ENCODE results near the gene MTA1.

The MTA1 gene

DNA sequence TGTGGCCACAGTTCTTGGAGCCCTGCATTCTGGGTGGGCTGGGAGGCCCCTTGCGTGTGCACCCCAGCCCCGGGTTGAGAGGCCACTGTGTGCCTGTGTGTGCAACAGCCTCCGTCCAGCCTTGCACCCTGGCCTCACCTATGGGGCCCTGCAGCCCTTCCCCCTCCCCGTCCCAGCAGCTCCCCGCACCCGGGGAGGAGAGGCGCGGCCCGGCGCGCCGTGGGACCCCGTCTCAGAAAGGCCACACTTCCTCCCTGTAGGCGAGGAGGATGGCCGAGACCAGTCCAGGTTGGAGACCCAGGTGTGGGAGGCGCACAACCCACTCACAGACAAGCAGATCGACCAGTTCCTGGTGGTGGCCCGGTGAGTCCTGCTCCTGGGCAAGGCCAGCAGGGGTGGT, 38.4 kb downstream of the MTA1 start:
- in situ Hi-C loops (cut with MboI; ENCODE audit: low sequenced_read_pairs) = no loop called here

- in situ Hi-C loops (cut with MboI; ENCODE audit: low sequenced_read_pairs) = no loop called here
These were observed 38.9 kb downstream of the MTA1 start for GRCh38 chr14:105458571-105458970.

GRCh38 chr14:105460116-105460515, 40.5 kb downstream of the MTA1 start:
- in situ Hi-C loops (cut with MboI; ENCODE audit: low sequenced_read_pairs) = no loop called here

DNA sequence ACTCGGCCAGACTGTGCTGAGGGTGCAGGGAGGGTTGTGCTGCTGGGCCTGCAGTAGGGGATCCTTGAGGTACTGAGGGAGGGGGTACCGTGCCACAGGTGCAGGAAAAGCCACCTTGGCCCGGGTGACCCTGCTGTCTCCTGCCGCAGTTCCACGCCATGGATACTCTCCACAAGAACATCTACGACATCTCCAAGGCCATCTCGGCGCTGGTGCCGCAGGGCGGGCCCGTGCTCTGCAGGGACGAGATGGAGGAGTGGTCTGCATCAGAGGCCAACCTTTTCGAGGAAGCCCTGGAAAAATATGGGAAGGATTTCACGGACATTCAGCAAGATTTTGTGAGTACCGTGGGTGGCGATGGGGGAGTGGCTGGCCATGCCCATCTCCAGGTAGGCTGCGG, 41.0 kb downstream of the MTA1 start:
- in situ Hi-C loops (cut with MboI; ENCODE audit: low sequenced_read_pairs) = no loop called here

DNA sequence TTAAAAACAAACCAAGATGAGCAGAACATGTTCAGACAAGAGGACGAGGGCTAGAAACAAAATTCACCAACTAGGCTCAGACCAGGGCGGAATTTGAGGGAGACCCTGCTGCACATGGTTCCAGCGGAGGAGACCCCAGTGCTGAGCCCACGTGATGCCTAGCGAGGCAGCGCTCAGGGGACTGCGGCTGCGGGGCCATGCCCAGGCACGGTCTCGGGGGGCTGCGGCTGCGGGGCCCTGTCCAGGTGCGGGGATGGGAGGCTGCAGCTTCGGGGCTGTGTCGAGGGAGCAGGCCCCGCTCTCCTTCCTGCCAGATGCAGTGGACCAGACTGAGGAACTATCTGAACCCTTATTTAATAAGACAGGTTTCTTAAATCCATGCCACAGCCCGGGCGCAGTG, 42.3 kb downstream of the MTA1 start:
- in situ Hi-C loops (cut with MboI; ENCODE audit: low sequenced_read_pairs) = no loop called here

DNA sequence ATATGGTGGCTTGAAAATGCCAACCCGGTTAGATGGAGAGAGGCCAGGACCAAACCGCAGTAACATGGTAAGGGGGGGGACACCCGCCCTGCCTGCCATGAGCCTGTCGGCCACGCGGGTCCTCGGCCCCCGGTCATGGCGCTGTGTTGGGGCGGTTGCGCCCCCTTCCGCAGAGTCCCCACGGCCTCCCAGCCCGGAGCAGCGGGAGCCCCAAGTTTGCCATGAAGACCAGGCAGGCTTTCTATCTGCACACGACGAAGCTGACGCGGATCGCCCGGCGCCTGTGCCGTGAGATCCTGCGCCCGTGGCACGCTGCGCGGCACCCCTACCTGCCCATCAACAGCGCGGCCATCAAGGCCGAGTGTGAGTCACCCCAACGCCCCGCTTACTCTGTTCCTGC, 44.9 kb downstream of the MTA1 start:
- in situ Hi-C loops (cut with MboI; ENCODE audit: low sequenced_read_pairs) = no loop called here

- in situ Hi-C loops (cut with MboI; ENCODE audit: low sequenced_read_pairs) = no loop called here
These were observed 45.8 kb downstream of the MTA1 start for GRCh38 chr14:105465209-105466031.

DNA sequence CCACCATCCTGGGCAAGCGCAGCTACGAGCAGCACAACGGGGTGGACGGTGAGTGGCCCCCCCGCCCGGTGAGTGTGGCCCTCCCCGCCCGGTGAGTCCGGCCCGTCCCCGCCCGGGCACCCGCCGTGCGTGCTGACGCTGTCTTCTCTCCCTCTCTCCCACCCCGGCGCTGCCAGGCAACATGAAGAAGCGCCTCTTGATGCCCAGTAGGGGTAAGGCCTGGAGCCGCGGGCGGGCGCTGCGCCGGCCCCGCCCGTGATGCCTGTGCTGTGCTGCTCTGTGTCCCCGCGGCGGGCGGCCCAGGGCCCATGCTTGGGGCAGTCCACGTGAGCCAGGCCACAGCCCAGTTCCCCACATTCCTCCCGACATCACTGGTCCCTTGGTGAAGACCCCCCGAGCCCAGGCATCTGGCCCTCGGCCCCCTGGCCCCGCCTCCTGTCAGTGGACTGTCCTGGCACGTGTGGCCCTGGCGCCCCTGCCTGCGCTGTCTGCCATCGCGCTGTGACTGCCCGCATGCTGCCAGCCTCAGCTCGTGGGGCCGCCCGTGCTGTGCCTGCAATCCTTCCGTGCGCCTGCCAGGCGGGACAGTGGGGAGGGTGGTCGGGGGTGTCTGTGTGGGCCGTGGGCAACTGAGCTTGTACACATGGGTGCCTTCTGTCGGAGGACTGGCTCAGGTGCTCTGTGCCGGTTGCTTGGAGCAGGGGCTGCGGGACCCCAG, 47.1 kb downstream of the MTA1 start:
- in situ Hi-C loops (cut with MboI; ENCODE audit: low sequenced_read_pairs) = no loop called here

DNA sequence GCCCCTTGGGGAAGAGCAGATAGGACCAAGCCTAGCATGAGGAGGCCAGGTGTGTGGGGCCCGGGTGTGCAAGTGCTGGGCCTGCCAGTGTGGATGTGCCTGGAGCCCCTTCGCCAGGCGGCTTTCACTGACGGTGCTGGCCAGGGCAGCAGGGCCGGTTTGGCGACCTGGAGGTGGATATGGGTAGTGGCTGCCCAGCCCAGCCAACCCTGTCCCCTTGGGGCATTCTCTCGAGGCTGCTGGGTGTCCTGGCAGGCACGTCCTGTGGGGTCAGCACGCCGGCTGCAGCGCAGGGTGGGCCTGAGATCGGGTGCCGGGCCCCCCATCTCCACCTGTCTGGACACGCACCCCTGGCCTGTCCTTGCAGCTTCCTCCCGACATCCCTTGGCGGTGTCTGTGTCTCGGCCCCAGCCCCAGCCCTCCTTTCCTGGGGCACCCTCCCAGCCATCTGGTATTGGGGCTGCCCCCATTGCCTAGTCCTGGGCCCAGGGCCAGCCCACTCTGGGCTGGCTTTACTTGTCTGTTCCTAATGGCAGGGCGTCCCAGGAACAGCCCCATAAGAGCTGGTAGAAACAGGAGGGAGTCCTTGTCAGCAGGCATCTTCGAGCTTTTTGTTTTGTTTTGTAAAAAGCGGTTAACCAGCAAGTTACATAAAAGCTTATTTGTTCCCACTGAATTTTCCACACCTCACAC, 47.8 kb downstream of the MTA1 start:
- in situ Hi-C loops (cut with MboI; ENCODE audit: low sequenced_read_pairs) = no loop called here

GRCh38 chr14:105467942-105468471, 48.4 kb downstream of the MTA1 start:
- in situ Hi-C loops (cut with MboI; ENCODE audit: low sequenced_read_pairs) = no loop called here

DNA sequence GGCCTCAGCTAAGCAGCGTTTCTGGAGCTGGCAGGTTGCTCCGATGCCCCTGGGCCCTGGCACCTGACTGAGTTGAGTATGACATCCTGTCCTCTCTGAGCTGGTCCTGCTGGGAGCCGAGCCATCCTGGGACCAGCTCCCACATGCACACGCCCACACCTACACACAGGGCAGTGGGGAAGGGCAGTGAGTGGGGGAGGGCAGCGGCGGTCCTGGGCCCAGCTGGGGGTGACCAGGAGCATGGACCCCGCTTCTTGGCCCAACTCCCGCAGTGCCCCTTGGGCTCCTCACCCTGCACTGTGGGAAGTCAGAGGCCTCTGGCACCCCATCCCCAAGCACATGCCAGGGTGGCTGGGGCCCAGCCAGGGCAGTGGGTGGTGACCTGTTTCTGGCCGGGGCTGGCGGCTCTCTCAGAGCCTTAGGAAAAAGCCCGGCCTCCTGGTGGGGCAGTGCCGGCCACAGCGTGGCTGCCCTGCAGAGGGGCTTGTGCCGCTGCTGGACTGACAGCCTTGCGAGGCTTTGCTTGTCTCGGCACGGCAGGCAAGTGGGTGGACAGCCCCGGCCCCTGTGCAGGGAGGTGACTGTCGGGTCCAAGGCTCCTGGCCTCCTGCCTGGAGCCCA, 49.1 kb downstream of the MTA1 start:
- in situ Hi-C loops (cut with MboI; ENCODE audit: low sequenced_read_pairs) = no loop called here

DNA sequence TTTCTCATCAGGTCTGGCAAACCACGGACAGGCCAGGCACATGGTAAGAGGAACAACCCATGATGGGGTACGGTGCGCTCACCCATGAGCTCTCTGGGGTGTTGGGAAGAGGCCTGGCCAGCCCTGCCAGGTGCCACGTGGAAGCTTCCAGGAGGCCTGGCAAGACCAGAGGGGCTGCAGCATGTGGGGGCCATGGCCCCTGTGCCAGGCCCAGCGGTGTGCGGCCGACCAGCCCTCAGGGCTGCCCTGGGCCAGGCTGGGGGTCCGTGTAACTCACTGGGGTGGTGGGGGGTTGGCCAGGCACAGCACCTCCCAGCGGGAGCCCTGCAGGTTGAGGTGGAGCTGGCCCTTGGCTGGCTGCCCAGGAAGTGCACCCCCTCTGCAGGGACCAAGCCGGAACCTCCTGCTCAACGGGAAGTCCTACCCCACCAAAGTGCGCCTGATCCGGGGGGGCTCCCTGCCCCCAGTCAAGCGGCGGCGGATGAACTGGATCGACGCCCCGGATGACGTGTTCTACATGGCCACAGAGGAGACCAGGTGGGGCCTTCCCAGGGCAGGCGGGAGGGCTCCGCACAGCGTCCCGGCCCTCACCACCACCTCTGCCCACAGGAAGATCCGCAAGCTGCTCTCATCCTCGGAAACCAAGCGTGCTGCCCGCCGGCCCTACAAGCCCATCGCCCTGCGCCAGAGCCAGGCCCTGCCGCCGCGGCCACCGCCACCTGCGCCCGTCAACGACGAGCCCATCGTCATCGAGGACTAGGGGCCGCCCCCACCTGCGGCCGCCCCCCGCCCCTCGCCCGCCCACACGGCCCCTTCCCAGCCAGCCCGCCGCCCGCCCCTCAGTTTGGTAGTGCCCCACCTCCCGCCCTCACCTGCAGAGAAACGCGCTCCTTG, 50.1 kb downstream of the MTA1 start:
- in situ Hi-C loops (cut with MboI; ENCODE audit: low sequenced_read_pairs) = no loop called here

GRCh38 chr14:105470350-105471296, 51.0 kb downstream of the MTA1 start:
- in situ Hi-C loops (cut with MboI; ENCODE audit: low sequenced_read_pairs) = no loop called here

GRCh38 chr14:105471297-105471821, 51.7 kb downstream of the MTA1 start:
- in situ Hi-C loops (cut with MboI; ENCODE audit: low sequenced_read_pairs) = no loop called here

DNA sequence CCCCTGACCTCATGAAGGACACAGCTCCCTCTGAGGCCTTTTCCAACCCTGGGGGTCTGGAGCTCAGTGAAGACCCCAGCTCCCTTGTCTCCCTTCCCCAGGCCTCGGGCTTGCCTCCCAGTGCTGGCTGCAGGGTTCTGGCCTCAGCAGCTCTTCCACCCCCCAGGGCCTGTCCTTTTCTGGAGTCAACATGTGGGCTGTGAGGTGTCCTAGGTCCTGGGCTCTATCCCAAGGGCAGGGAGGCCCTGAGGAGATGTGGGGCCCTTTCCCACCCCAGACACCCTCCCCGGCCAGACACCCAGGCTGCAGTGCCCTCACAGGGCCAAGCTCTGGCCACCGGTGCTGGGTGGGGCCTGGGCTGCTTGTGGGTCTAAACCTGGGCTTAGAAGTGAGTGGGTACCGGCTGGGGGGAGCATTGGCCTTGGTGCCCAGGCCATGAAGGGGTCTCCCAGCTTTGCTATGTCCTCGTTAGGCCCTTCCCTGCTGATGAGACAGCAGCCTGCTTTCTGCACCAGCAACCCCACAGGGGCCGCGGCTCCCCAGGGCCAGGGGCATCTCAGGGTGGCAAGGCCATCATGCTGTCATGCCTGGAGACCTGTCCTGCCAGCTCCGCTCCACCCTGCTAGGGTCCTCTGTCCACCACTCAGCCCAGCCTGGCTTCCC, 52.3 kb downstream of the MTA1 start:
- in situ Hi-C loops (cut with MboI; ENCODE audit: low sequenced_read_pairs) = no loop called here

GRCh38 chr14:105472486-105472991, 52.9 kb downstream of the MTA1 start:
- in situ Hi-C loops (cut with MboI; ENCODE audit: low sequenced_read_pairs) = no loop called here

GRCh38 chr14:105473033-105473676, 53.5 kb downstream of the MTA1 start:
- in situ Hi-C loops (cut with MboI; ENCODE audit: low sequenced_read_pairs) = no loop called here

Measured in HL-60/S4 treated with retinoic acid at 250 ng/mL for 4 days and 3 days (cell line).